Activated naive CD4-positive, alpha-beta T cell treated with anti-CD3 and anti-CD28 coated beads for 36 hours (primary cell): ENCODE measurements around the gene INAFM2. TPM values are rescaled to one million over a fixed set of nuclear protein-coding genes. Genes with fewer than 3 reads are reported as not detected.

Source experiments
- CTCF ChIA-PET: fragments of 350-600 bp; sonication (Branson Sonifier 250); formaldehyde crosslinking; loops from one replicate; lab custom pipeline; 2021; ENCODE audit warnings: antibody characterized with exemption; lab: Charles Lee
- DNase-seq: peaks from one replicate; pipeline ENCODE4 v3.0.0-alpha.2; 2020
- H3K27ac Mint-ChIP-seq: one replicate; pipeline ENCODE4 v1.8.0; 2021; ENCODE audit warnings: mild to moderate bottlenecking, mixed read lengths
- H3K27me3 Mint-ChIP-seq: one replicate; pipeline ENCODE4 v1.8.0; 2021; ENCODE audit warnings: low read depth, mixed read lengths
- H3K36me3 Mint-ChIP-seq: one replicate; pipeline ENCODE4 v1.8.0; 2021; ENCODE audit warnings: low read depth, mixed read lengths
- H3K4me1 Mint-ChIP-seq: one replicate; pipeline ENCODE4 v1.8.0; 2021; ENCODE audit warnings: low read depth, mixed read lengths
- H3K4me3 Mint-ChIP-seq: one replicate; pipeline ENCODE4 v1.8.0; 2021; ENCODE audit warnings: mild to moderate bottlenecking, moderate library complexity, mixed read lengths
- H3K9me3 Mint-ChIP-seq: one replicate; pipeline ENCODE4 v1.8.0; 2021; ENCODE audit warnings: mixed read lengths
- intact Hi-C: fragments of 100-400 bp; cut with micrococcal nuclease; formaldehyde crosslinking; loops from one replicate; pipeline ENCODE4 v1.15.1; 2023
- total RNA-seq, 2 experiments: library from RNA; stranded (reverse); gene quantifications; one replicate each; pipeline ENCODE4 v1.2.3, GENCODE V29; 2021

The INAFM2 gene
- total RNA-seq, 2 experiments from 2014 or later = 4.9 to 6.5 TPM

DNA sequence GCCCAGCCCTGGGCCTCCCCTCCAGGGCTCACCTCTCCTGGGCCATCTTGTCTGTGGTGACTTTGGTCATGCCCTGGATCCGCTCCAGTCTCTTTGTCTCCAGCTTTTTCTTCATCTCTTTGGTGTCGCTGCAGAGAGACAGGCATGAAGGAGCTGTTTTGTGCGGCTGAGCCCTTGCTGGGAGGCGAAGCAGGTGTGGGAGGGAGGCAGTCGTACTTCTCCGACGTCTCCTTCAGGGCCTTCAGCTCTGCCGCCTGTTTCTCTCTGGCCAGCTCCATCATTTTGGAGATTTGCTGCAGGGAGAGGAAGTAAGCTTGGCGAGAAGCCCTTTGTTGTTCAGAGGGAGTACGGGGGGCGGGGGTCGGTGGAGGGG is 33.0 kb upstream of the INAFM2 start:
- DNase-seq = no peak
- Mint-ChIP-seq H3K27me3 (no peaks in the 10 kb centered on the region), H3K4me1 (peaks cover 1% of the 10 kb centered on the region), H3K36me3 (peaks cover 2% of the 10 kb centered on the region), H3K27ac (no peak overlapping the region), H3K4me3 (no peak overlapping the region), H3K9me3 (no peaks in the 10 kb centered on the region)
- CTCF ChIA-PET = interaction anchor here (1.1 to 4.8 kb wide), 7 partner anchors 10 to 414 kb away, joined by 3 to 40 read pairs (median 5); partner anchors contain the start of gene PLCB2
- intact Hi-C loops = no loop called here

DNA sequence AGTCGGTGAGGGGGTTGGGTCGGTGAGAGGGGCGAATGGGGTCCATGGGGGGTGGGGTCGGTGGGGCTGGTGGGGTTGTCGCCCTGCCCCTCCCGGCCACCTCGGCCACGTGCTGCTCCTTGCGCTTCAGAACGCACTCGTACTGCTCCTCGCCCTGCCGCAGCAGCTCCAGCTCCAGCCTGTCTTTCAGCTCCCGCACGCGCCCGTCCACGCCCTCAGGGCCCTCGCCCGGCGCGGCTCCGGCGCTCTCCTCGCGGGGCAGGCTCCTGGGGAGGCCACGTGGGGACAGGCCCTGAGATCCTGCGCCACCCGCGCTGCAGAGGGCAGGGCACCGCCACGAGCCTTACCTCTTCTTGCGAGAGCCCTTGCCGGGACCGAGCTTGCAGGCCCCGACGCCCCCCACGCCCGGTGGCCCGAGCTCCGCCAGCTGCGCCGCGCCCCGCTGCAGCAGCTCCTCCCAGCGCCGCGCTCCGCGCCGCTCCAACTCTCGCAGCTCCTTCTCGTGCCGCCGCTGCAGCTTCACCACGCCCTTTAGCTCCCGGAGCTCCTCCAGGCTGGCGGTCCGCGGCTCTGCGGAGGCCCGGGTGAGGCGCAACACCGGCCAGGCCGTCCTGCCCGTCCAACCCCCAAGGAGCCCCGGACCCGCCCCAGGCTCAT is 32.4 kb upstream of the INAFM2 start:
- peaks cover 2% of the 10 kb centered on the region for H3K36me3 Mint-ChIP-seq
- H3K4me1 Mint-ChIP-seq = no peaks in the 10 kb centered on the region
- H3K27ac Mint-ChIP-seq = no peak overlapping the region
- H3K4me3 Mint-ChIP-seq = no peak overlapping the region
- no peak for DNase-seq
- intact Hi-C loops = no loop called here
- H3K27me3 Mint-ChIP-seq = no peaks in the 10 kb centered on the region
- CTCF ChIA-PET = interaction anchor here (0.7 to 4.8 kb wide), 9 partner anchors 11 to 414 kb away, joined by 3 to 40 read pairs (median 5); partner anchors contain the start of gene PLCB2
- H3K9me3 Mint-ChIP-seq = no peaks in the 10 kb centered on the region

- Mint-ChIP-seq H3K27me3 (no peaks in the 10 kb centered on the region), H3K27ac (no peak overlapping the region), H3K9me3 (no peaks in the 10 kb centered on the region), H3K4me3 (no peak overlapping the region), H3K36me3 (peaks cover 2% of the 10 kb centered on the region), H3K4me1 (no peaks in the 10 kb centered on the region)
- intact Hi-C loops = no loop called here
- CTCF ChIA-PET = interaction anchor here (1.5 to 4.8 kb wide), 2 partner anchors 12 to 17 kb away, joined by 7 to 40 read pairs; partner anchors contain the start of gene PLCB2
- no peak for DNase-seq
Measured at GRCh38 chr15:40292246-40292645, 31.2 kb upstream of the INAFM2 start.

GRCh38 chr15:40293006-40293405 is 30.5 kb upstream of the INAFM2 start:
- CTCF ChIA-PET = interaction anchor here (1.1 to 1.5 kb wide), 2 partner anchors 13 to 15 kb away, joined by 3 to 7 read pairs; partner anchors contain the start of gene PLCB2
- H3K4me1 Mint-ChIP-seq = no peaks in the 10 kb centered on the region
- peaks cover 2% of the 10 kb centered on the region for H3K36me3 Mint-ChIP-seq

DNA sequence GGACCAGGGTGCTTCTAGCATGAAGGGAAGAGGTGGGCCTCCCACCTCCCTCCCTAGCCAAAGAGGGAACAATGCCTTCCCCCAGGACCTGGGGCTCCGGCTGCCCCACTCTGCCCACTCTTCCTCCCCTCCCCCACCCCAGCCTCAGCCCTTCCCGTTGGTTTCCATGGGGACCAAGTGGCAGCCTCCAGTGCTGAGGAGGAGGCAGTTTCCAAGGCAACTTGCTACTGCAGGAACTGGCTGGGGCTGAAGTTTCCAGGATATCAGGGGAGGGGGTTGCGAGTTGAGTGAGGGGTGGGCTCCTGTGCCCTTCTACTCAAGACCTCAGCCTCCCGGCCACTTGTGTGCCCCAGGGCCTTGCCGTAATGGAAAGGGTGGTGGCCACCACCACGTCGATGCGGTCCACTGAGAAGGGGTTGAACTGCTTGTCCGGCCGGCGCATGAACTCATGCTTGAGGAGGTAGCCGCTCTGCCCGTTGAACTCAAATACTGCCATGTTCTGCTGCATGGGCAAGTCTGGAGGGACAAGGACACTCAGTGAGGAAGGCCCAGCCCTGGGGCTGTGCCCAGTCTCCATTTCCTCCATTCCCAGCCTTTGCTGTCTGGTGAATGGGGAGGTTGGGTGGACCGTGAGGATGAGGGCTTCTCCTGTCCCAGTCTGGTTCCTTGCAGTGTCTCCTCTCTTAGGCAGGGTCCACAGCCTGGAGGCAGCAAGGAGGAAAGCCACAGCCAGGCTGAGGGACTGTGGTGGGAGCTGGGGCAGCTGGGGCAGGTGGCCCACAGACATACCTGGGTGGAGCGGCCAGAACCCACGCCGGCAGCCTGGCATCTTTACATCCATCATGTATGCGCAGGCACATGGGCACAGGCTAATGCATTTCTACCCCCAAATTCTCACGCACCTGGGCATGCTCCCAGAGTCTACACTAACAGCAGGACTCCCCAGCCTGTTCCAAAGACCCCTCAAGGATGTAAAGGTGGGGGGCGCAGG is 29.3 kb upstream of the INAFM2 start:
- Mint-ChIP-seq H3K27ac (no peak overlapping the region), H3K36me3 (peaks cover 4% of the 10 kb centered on the region), H3K27me3 (no peaks in the 10 kb centered on the region), H3K4me1 (no peaks in the 10 kb centered on the region), H3K9me3 (no peaks in the 10 kb centered on the region), H3K4me3 (no peak overlapping the region)
- CTCF ChIA-PET = interaction anchor here (1.1 to 1.7 kb wide), 4 partner anchors 13 to 17 kb away, joined by 3 to 7 read pairs (median 4); partner anchors contain the start of gene PLCB2
- DNase-seq = no peak
- intact Hi-C loops = no loop called here

More at GRCh38 chr15:40293006-40293405, 30.5 kb upstream of the INAFM2 start:
- no peak overlapping the region for H3K4me3 Mint-ChIP-seq
- no peak for DNase-seq
- H3K27me3 Mint-ChIP-seq = no peaks in the 10 kb centered on the region
- H3K9me3 Mint-ChIP-seq = no peaks in the 10 kb centered on the region
- no peak overlapping the region for H3K27ac Mint-ChIP-seq
- intact Hi-C loops = no loop called here

DNA sequence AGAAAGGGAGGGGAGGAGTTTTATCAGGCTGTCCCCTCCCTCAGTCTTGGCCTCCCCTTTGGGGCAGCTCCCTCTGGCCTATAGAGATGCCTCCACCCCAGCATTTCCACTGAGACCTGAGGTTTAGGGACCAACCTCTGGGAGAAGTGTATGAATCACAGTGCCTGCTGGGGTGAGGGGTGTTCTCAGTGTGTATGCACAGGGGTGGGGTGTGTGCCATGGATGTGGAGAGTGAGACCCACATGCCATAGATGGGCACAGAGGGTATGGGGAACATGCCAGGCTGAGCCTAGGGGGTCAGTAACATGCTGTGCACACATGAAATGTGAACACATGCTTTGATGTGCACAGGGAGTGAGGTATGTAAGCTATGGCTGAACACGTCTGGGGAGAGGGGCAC is 28.2 kb upstream of the INAFM2 start:
- no peaks in the 10 kb centered on the region for H3K4me1 Mint-ChIP-seq
- intact Hi-C loops = no loop called here
- H3K27me3 Mint-ChIP-seq = no peaks in the 10 kb centered on the region
- no peak overlapping the region for H3K27ac Mint-ChIP-seq
- no peak for DNase-seq
- no peak overlapping the region for H3K4me3 Mint-ChIP-seq
- CTCF ChIA-PET = interaction anchor here (1.0 to 1.7 kb wide), 3 partner anchors 14 to 21 kb away, joined by 4 to 8 read pairs (median 4); no protein-coding TSS in a partner anchor
- no peaks in the 10 kb centered on the region for H3K9me3 Mint-ChIP-seq
- H3K36me3 Mint-ChIP-seq = peaks cover 12% of the 10 kb centered on the region

DNA sequence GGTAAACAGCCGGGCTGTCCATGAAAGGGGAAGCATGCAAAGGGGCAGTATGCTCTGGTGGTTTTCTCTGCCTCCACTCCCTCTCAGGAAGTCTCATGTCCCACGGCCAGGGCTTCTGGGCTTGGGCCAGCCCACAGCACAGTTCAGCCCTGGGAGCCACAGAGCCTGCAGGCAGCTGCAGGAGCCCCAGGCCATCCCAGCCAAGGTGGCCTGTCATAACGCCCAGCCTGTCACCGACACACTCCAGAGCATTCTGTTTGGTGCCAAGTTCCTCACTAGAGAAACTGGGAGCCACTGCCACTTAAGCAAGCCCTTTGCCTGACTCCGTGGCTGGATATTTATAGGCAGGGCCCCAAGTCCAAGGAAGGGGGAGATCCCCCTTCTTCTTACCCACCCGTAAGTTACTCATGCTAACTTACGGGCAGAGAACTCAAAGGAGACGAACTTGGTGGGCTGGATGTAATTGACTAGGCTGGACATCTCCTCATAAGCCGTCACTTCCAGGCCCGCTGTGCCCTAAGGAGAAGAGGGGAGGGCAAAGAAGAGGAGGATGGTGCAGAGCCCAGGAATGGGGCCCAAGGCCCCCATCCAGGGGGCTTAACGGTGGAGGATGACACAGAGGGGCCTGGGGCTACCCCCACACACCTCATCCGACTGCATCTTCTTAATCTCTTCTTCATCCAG is 27.5 kb upstream of the INAFM2 start:
- H3K27ac Mint-ChIP-seq = no peak overlapping the region
- H3K4me1 Mint-ChIP-seq = no peaks in the 10 kb centered on the region
- H3K9me3 Mint-ChIP-seq = peaks cover 2% of the 10 kb centered on the region

DNA sequence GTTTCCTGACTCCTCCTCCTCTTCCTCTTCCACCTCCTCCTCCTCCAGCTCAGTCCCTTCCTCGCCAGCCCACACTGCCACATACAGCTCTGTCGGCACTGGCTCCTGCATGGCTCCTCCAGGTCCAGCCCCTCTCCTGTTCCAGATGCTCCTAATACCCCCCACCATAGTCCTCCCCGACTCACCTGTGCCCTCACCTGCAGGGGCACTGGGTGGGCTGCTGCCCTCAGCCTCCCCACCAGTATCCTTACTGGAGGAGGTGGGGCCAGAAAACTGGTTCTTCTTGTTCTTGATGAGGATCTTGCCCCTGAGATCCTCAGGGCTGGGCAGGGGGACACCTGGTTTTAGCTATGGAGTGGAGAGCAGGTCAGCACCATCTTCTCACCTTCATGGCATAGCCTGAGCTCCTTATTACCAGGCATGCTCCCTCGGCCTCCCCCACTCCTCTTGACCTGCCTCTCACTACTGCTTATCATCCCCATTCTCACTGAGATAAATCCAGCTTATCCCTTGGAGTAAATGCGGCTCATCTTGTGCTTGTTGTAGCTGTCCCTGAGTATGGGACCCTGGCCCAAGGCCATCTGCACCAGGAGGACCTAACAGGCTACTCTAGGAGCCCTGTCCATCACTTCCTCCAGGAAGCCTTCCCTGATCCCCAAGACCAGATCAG is 26.8 kb upstream of the INAFM2 start:
- DNase-seq = no peak
- Mint-ChIP-seq H3K4me3 (no peak overlapping the region), H3K27ac (no peak overlapping the region), H3K4me1 (no peaks in the 10 kb centered on the region), H3K36me3 (peaks cover 21% of the 10 kb centered on the region), H3K27me3 (no peaks in the 10 kb centered on the region), H3K9me3 (peaks cover 2% of the 10 kb centered on the region)
- CTCF ChIA-PET = interaction anchor here (1.0 kb wide), 2 partner anchors 13 to 14 kb away, joined by 3 read pairs; no protein-coding TSS in a partner anchor
- intact Hi-C loops = no loop called here

More for the DNA sequence above, 27.5 kb upstream of the INAFM2 start:
- no peak for DNase-seq
- CTCF ChIA-PET = interaction anchor here (1.0 to 1.7 kb wide), 4 partner anchors 14 to 21 kb away, joined by 3 to 8 read pairs (median 4); no protein-coding TSS in a partner anchor
- intact Hi-C loops = no loop called here
- Mint-ChIP-seq H3K27me3 (no peaks in the 10 kb centered on the region), H3K36me3 (peaks cover 17% of the 10 kb centered on the region), H3K4me3 (no peak overlapping the region)

DNA sequence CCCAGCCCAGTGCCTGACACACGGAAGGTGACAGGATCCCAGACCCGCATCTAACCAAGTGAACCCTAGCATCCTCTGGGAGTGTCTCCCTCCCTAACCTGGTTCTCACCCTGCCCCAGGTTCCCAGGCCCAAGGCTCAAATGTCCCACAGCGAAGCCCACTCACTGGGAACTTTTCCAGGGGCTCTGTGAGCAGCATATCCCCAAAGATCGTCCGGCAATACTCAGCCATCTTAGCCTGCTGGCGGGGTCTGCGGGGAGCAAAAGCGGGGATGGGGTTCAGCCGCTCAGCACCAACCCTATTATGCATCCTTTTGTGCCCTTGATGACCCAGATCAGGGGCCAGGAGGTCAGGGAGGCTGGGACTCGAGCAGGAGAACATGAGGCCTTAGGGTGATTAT is 26.1 kb upstream of the INAFM2 start:
- Mint-ChIP-seq H3K36me3 (peaks cover 23% of the 10 kb centered on the region), H3K27ac (no peak overlapping the region), H3K4me1 (no peaks in the 10 kb centered on the region), H3K9me3 (peaks cover 2% of the 10 kb centered on the region), H3K27me3 (no peaks in the 10 kb centered on the region), H3K4me3 (no peak overlapping the region)
- no peak for DNase-seq
- CTCF ChIA-PET = interaction anchor here (1.0 to 1.1 kb wide), 2 partner anchors 12 to 18 kb away, joined by 3 read pairs; no protein-coding TSS in a partner anchor
- intact Hi-C loops = no loop called here

DNA sequence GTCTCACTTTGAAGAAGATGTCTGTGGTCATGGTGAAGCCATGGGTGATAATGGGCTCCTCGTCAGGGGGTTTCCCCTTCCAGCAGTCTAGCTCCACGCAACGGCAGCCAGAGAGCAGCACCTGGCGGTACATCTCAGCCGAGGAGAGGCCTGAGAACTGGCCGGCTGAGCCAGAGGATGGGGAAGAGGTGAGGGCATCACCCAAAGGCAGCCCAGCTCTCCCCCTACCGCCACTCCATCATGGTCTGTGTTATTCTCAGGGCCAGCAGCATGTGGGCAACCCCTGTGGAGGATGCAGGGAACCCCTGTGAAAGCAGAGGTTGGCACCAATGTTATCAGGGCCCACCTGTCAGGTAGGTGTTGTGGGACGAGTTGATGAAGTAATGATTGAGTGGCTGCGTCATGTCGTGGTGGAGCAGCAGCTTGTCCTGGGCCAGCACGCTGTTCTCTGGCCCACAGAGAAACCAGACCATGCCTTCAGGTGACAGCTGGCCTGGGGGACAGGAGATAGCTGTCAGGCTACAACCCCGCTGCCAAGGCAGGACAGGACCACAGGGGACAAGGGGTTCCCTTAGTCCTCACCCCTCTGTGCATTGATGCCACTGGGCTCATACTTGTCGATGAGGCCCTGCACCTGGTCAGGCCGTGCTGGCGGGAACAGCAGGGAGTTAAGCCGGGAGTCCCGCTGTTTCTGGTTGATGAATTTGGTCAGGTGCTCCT is 25.1 kb upstream of the INAFM2 start:
- H3K9me3 Mint-ChIP-seq = peaks cover 2% of the 10 kb centered on the region
- intact Hi-C loops = no loop called here
- no peaks in the 10 kb centered on the region for H3K4me1 Mint-ChIP-seq
- peaks cover 23% of the 10 kb centered on the region for H3K36me3 Mint-ChIP-seq
- H3K4me3 Mint-ChIP-seq = no peak overlapping the region
- no peak overlapping the region for H3K27ac Mint-ChIP-seq
- no peaks in the 10 kb centered on the region for H3K27me3 Mint-ChIP-seq
- no peak for DNase-seq
- CTCF ChIA-PET = interaction anchor here (1.1 to 1.7 kb wide), 2 partner anchors 19 to 24 kb away, joined by 3 to 10 read pairs; no protein-coding TSS in a partner anchor

- intact Hi-C loops = no loop called here
- H3K27ac Mint-ChIP-seq = no peak overlapping the region
- no peak for DNase-seq
- H3K4me1 Mint-ChIP-seq = peaks cover 5% of the 10 kb centered on the region
- H3K9me3 Mint-ChIP-seq = peaks cover 2% of the 10 kb centered on the region
- CTCF ChIA-PET = interaction anchor here (0.6 to 3.2 kb wide), 3 partner anchors 11 to 25 kb away, joined by 3 to 15 read pairs (median 4); no protein-coding TSS in a partner anchor
- no peak overlapping the region for H3K4me3 Mint-ChIP-seq
- H3K27me3 Mint-ChIP-seq = no peaks in the 10 kb centered on the region
- H3K36me3 Mint-ChIP-seq = peaks cover 27% of the 10 kb centered on the region
Measured at GRCh38 chr15:40300367-40300766, 23.1 kb upstream of the INAFM2 start.
